Thoracic aorta (tissue), 2 donors: ENCODE data around the gene ARHGAP18. TPM values are rescaled to one million over a fixed set of nuclear protein-coding genes. Genes with fewer than 3 reads are reported as not detected.

Source experiments
- ATAC-seq: fragments of 150-250 bp; one replicate; pipeline ENCODE4 v1.8.0; 2017; ENCODE audit warnings: low read depth; ENCODE audit not compliant: insufficient number of reproducible peaks, low FRiP score
- DNase-seq: peaks from one replicate; pipeline ENCODE4 v3.0.0-alpha.2; 2020; ENCODE audit warnings: low spot score
- H3K27ac ChIP-seq, 2 donors: fragments of 200-600 bp; sonication (generic); 1 replicate in 1 of 2; 2 replicates in 1 of 2; pipeline ENCODE4 v1.5.1; 2016; ENCODE audit warnings: mild to moderate bottlenecking in 2 of 2, moderate library complexity in 2 of 2
- H3K27me3 ChIP-seq: fragments of 200-600 bp; sonication (generic); replicated peaks from 2 replicates; pipeline ENCODE4 v1.6.0; 2016; ENCODE audit warnings: mild to moderate bottlenecking; ENCODE audit not compliant: insufficient read depth
- H3K36me3 ChIP-seq: fragments of 200-600 bp; sonication (generic); one replicate; pipeline ENCODE4 v1.5.1; 2016
- H3K4me1 ChIP-seq, 2 donors: fragments of 200-600 bp; sonication (generic); 1 replicate in 1 of 2; 2 replicates in 1 of 2; pipeline versions ENCODE4 v1.5.1 to v1.6.0; 2016; ENCODE audit warnings: low read depth in 2 of 2, mild to moderate bottlenecking in 1 of 2; ENCODE audit not compliant: control insufficient read depth in 1 of 2
- H3K4me3 ChIP-seq: fragments of 200-600 bp; sonication (generic); 2 replicates; pipeline ENCODE4 v1.5.1; 2016; ENCODE audit warnings: mild to moderate bottlenecking
- H3K9me3 ChIP-seq: fragments of 200-600 bp; sonication (generic); 2 replicates; pipeline ENCODE4 v1.5.1; 2016
- CTCF ChIP-seq: fragments of 200-600 bp; sonication (generic); IDR thresholded peaks from one replicate; pipeline ENCODE4 v1.5.1; 2019; ENCODE audit warnings: antibody characterized with exemption
- total RNA-seq, 2 donors: library from RNA; depleted of rRNA; stranded (reverse); fragments of >200 nt; gene quantifications; one replicate each; pipeline versions ENCODE4 v1.1.0 to v1.2.3, GENCODE V29; 2016

Gene ARHGAP18
- total RNA-seq, 2 donors from 2014 or later = 24.8 to 37.0 TPM

- no peaks in the 10 kb centered on the region for H3K36me3 ChIP-seq
- H3K4me1 ChIP-seq = no peaks in the 10 kb centered on the region
- no peaks in the 10 kb centered on the region for H3K27me3 ChIP-seq
- H3K9me3 ChIP-seq = no peaks in the 10 kb centered on the region
- no peak for TF ChIP-seq CTCF
- ATAC-seq (no peak), DNase-seq (no peak)
- H3K27ac ChIP-seq = no peak overlapping the region
- H3K4me3 ChIP-seq = no peak overlapping the region
Measured at GRCh38 chr6:129543981-129544380, 166.0 kb downstream of the ARHGAP18 start.

GRCh38 chr6:129542705-129543104 lies 167.3 kb downstream of the ARHGAP18 start:
- no peak overlapping the region for H3K27ac ChIP-seq
- H3K36me3 ChIP-seq = no peaks in the 10 kb centered on the region
- no peaks in the 10 kb centered on the region for H3K27me3 ChIP-seq
- H3K4me3 ChIP-seq = no peak overlapping the region
- no peaks in the 10 kb centered on the region for H3K9me3 ChIP-seq
- no peaks in the 10 kb centered on the region for H3K4me1 ChIP-seq
- TF ChIP-seq CTCF = no peak
- DNase-seq (no peak), ATAC-seq (no peak)

- no peak overlapping the region for H3K4me3 ChIP-seq
- no peaks in the 10 kb centered on the region for H3K36me3 ChIP-seq
- H3K27ac ChIP-seq = no peak overlapping the region
- TF ChIP-seq CTCF = no peak
- H3K4me1 ChIP-seq = no peaks in the 10 kb centered on the region
- no peaks in the 10 kb centered on the region for H3K9me3 ChIP-seq
- DNase-seq = no peak
- ATAC-seq = no peak
- H3K27me3 ChIP-seq = no peaks in the 10 kb centered on the region
Measured at GRCh38 chr6:129539032-129539431, 170.9 kb downstream of the ARHGAP18 start.

GRCh38 chr6:129536271-129536670 lies 173.7 kb downstream of the ARHGAP18 start:
- ATAC-seq (no peak), DNase-seq (no peak)
- Histone ChIP-seq H3K27ac (no peak overlapping the region), H3K27me3 (no peaks in the 10 kb centered on the region), H3K36me3 (no peaks in the 10 kb centered on the region), H3K9me3 (no peaks in the 10 kb centered on the region), H3K4me1 (no peaks in the 10 kb centered on the region), H3K4me3 (no peak overlapping the region)
- TF ChIP-seq CTCF = no peak

- no peak overlapping the region for H3K27ac ChIP-seq
- H3K4me1 ChIP-seq = no peaks in the 10 kb centered on the region
- ATAC-seq (no peak), DNase-seq (no peak)
- no peaks in the 10 kb centered on the region for H3K27me3 ChIP-seq
- no peak for TF ChIP-seq CTCF
- no peak overlapping the region for H3K4me3 ChIP-seq
- H3K9me3 ChIP-seq = no peaks in the 10 kb centered on the region
- H3K36me3 ChIP-seq = no peaks in the 10 kb centered on the region
Measured at GRCh38 chr6:129534926-129535325, 175.1 kb downstream of the ARHGAP18 start.

Other genes starting within 250 kb of the ARHGAP18 start
- not detected for gene TMEM244, start 151.1 kb upstream of the ARHGAP18 start, total RNA-seq